Stomach (tissue), 9 donors: ENCODE measurements around the gene CYSLTR2. TPM values are rescaled to one million over a fixed set of nuclear protein-coding genes. Genes with fewer than 3 reads are reported as not detected.

Experiments
- DNase-seq, 2 donors: peaks; one replicate each; pipeline versions ENCODE4 v3.0.0 to v3.0.0-alpha.2; 2013 to 2019
- H3K27ac ChIP-seq, 5 donors: fragments of 200-600 bp in 4 of 5; sonication (generic) in 4 of 5; one replicate each; pipeline ENCODE4 v1.5.1; 2013 to 2019; ENCODE audit warnings: mild to moderate bottlenecking in 1 of 5, moderate library complexity in 1 of 5
- H3K27me3 ChIP-seq, 3 donors: fragments of 200-600 bp; sonication (generic); one replicate each; pipeline ENCODE4 v1.5.1; 2017 to 2019; ENCODE audit warnings: mixed run types in 1 of 3
- H3K36me3 ChIP-seq, 4 donors: fragments of 200-600 bp; sonication (generic); 1 replicate in 3 of 4; 2 replicates in 1 of 4; pipeline ENCODE4 v1.5.1; 2016 to 2019
- H3K4me1 ChIP-seq, 4 donors: fragments of 200-600 bp; sonication (generic); one replicate each; pipeline ENCODE4 v1.5.1; 2016 to 2019
- H3K4me3 ChIP-seq, 4 donors: fragments of 200-600 bp; sonication (generic) in 3 of 4; one replicate each; pipeline ENCODE4 v1.5.1; 2016 to 2019; ENCODE audit warnings: mild to moderate bottlenecking in 1 of 4
- H3K9me3 ChIP-seq, 4 donors: fragments of 200-600 bp; sonication (generic); one replicate each; pipeline ENCODE4 v1.5.1; 2016 to 2019
- EP300 ChIP-seq: sonication (generic); formaldehyde crosslinking; IDR thresholded peaks from one replicate; pipeline ENCODE4 v1.6.1; 2017; ENCODE audit warnings: antibody characterized with exemption
- POLR2A ChIP-seq, 4 donors: fragments of 450-650 bp; IDR thresholded peaks; one replicate each; pipeline ENCODE4 v1.6.1; 2016; ENCODE audit warnings: antibody characterized with exemption in 4 of 4, control low read depth in 2 of 4, mild to moderate bottlenecking in 1 of 4, moderate library complexity in 1 of 4
- POLR2AphosphoS5 ChIP-seq, 3 donors: sonication (generic); formaldehyde crosslinking; IDR thresholded peaks; one replicate each; pipeline ENCODE4 v1.6.1; 2016; ENCODE audit warnings: antibody characterized with exemption in 3 of 3
- WGBS, 5 donors: extraction: QIAGEN DNeasy Blood & Tissue Kit in 3 of 5; methylation state at CpG; one replicate each; pipeline versions ENCODE4 v1.1.5 to v1.1.7; 2013 to 2018; 5-methylcytosine and 5-hydroxymethylcytosine counted together
- intact Hi-C: fragments of 100-400 bp; cut with DNase I; formaldehyde crosslinking; loops from one replicate; pipeline ENCODE4 v1.15.1; 2023; ENCODE audit warnings: low total_unique reads
- polyA plus RNA-seq, 3 donors: library from polyadenylated mRNA; stranded (reverse); fragments of 200-250 nt; gene quantifications; one replicate each; pipeline ENCODE4 v1.2.3, GENCODE V29; 2013
- total RNA-seq, 5 donors: library from RNA; depleted of rRNA; stranded (reverse); fragments of >200 nt; gene quantifications; one replicate each; pipeline versions ENCODE4 v1.1.0 to v1.2.3, GENCODE V29; 2014 to 2016
- TF ChIP-seq, protein P1 (sequence below), 7 experiments: fragments of 450-650 bp in 4 of 7; fragments of 200-600 bp in 3 of 7; sonication (generic) in 3 of 7; IDR thresholded peaks; one replicate each; pipeline ENCODE4 v1.5.1; 2016 to 2019; ENCODE audit warnings: antibody characterized with exemption in 7 of 7, control low read depth in 2 of 7, mild to moderate bottlenecking in 1 of 7
- donor health status: healthy with polysubstance abuse.
- donor health status: Bipolar disorder and iron deficiency.
- donor health status: healthy.

CYSLTR2 gene
- total and polyA plus RNA-seq, 8 donors, result 0.61 to 1.3 TPM; not detected in 6

DNA sequence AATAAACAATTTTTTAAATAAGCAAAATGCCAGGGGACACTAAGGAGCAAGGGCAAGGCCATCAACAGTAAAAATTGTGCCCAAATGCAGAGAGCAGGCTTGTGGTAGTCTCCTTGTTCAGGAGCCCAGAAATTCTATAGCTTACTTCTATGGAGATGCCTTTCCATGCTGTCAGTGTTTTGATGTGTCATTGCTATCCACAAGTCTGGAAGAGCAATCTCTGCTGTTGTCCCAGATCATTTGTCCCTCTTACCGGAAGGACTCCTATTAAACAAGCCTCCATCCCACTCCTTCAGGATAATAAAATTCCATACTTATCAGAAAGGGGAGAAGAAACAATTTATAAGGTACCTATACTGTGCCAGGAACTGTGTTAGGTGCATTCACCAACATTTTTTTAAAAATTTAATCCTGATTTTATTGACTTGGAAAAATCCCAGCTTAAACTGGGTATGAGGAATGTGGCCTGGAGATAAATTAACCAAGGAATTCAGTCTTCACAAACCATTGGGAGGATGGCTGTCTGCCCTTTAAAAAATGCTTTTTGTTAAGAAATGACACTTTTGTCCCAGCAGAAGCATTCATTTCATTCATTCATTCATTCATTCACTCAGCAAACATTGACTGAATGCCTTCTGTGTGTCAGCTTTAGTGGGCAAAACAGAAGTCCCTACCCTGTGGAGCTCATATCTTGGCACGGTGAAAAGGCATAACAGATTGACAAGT lies 26.8 kb upstream of the CYSLTR2 start:
- Histone ChIP-seq H3K4me1 (peaks cover 6 to 33% (median 26%) of the 10 kb centered on the region in 4 donors), H3K36me3 (no peaks in the 10 kb centered on the region), H3K9me3 (peaks cover 0 to 3% (median 2%) of the 10 kb centered on the region in 4 donors), H3K27me3 (no peaks in the 10 kb centered on the region), H3K27ac (no peak overlapping the region), H3K4me3 (no peak overlapping the region)
- intact Hi-C loops, result no loop called here
- no peak for DNase-seq
- 71 to 84% (median 75%) methylated on average over 2 of the region's 2 CpGs for WGBS, 5 donors
- no peak for TF ChIP-seq EP300
- TF ChIP-seq POLR2AphosphoS5 (IDR thresholded peaks at IDR 0.05), result no peak
- TF ChIP-seq POLR2A (IDR thresholded peaks at IDR 0.05), result no peak
- TF ChIP-seq, protein P1, sequence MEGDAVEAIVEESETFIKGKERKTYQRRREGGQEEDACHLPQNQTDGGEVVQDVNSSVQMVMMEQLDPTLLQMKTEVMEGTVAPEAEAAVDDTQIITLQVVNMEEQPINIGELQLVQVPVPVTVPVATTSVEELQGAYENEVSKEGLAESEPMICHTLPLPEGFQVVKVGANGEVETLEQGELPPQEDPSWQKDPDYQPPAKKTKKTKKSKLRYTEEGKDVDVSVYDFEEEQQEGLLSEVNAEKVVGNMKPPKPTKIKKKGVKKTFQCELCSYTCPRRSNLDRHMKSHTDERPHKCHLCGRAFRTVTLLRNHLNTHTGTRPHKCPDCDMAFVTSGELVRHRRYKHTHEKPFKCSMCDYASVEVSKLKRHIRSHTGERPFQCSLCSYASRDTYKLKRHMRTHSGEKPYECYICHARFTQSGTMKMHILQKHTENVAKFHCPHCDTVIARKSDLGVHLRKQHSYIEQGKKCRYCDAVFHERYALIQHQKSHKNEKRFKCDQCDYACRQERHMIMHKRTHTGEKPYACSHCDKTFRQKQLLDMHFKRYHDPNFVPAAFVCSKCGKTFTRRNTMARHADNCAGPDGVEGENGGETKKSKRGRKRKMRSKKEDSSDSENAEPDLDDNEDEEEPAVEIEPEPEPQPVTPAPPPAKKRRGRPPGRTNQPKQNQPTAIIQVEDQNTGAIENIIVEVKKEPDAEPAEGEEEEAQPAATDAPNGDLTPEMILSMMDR (IDR thresholded peaks at IDR 0.05), result no peak

DNA sequence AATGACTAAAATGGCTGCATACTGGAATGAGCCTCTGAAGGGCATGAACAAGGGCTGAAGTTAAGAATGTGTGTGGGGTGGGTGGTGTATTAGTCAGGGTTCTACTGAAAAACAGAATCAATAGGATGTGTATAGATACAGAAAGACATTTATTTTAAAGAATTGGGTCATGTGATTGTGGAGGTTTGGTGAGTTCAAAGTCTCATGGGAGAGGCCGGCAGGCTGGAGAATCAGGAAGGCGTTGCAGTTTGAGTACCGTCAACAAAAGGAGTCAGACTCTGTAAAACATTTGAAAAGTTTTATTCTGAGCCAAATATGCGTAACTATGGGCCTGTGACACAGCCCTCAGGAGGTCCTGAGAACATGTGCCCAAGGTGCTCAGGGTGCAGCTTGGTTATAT lies 24.5 kb upstream of the CYSLTR2 start:
- Histone ChIP-seq H3K4me1 (peaks cover 6 to 38% (median 26%) of the 10 kb centered on the region in 4 donors), H3K27ac (peak overlapping the region in 4 of 5 donors; percentile 7 to 58 (median 47)), H3K4me3 (no peak overlapping the region), H3K9me3 (peaks cover 0 to 4% (median 0%) of the 10 kb centered on the region in 4 donors), H3K27me3 (no peaks in the 10 kb centered on the region), H3K36me3 (no peaks in the 10 kb centered on the region)
- 28 to 72% (median 61%) methylated on average over 4 of the region's 4 CpGs for WGBS, 5 donors
- TF ChIP-seq POLR2A (IDR thresholded peaks at IDR 0.05) (no peak), EP300 (no peak), POLR2AphosphoS5 (IDR thresholded peaks at IDR 0.05) (no peak)
- TF ChIP-seq, protein P1 (IDR thresholded peaks at IDR 0.05), result no peak
- peak; percentile 30 to 72 for DNase-seq
- intact Hi-C loops, result no loop called here

DNA sequence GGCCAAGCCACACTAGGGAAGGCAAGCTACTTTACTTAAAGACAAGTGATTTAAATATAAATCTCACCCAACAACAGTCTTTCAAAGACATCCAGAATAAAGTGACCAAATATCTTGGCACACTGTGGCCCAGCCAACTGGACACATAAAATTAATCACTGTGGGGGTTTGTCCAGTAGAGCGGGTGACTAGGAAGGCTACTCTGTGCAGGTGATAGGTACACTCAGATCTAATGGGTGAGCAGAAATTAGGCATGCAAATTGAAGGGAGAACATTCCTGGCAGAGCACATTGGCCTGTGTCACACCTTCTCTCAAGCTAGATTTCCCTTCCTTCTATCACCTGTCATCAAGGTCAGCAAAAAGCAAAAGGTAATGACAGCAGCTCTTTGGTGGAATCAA lies 23.4 kb upstream of the CYSLTR2 start:
- Histone ChIP-seq H3K36me3 (no peaks in the 10 kb centered on the region), H3K27ac (no peak overlapping the region), H3K4me1 (peaks cover 3 to 38% (median 22%) of the 10 kb centered on the region in 4 donors), H3K9me3 (peaks cover 0 to 14% (median 7%) of the 10 kb centered on the region in 4 donors), H3K4me3 (no peak overlapping the region), H3K27me3 (no peaks in the 10 kb centered on the region)
- DNase-seq, result no peak
- WGBS, 5 donors, result 82 to 100% (median 92%) methylated on average over 1 of the region's 1 CpG
- TF ChIP-seq POLR2A (IDR thresholded peaks at IDR 0.05) (no peak), EP300 (no peak), POLR2AphosphoS5 (IDR thresholded peaks at IDR 0.05) (no peak)
- TF ChIP-seq, protein P1 (IDR thresholded peaks at IDR 0.05), result no peak
- intact Hi-C loops, result no loop called here

DNA sequence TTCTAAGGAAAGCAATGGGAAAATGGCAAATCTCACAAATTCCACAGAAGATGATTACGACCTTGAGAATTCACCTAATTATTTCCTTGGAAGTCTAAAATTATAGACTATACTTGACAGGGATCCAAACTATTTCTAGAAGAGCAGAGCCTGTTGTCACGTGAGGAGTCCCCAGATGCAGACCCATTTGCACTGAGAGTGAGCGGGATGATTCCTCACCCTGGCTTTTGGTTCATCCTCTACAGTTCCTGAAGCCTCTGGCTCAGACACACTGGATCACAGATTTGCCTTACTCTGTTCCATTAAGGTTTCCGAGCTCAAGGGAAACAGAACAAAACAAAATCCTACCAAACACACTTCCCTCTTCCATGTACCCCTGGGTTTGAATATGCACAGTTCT lies 23.0 kb upstream of the CYSLTR2 start:
- peaks cover 0 to 17% (median 8%) of the 10 kb centered on the region in 4 donors for H3K9me3 ChIP-seq
- peak overlapping the region in 1 of 5 donors; percentile 6 for H3K27ac ChIP-seq
- no peak for DNase-seq
- intact Hi-C loops, result no loop called here
- H3K4me3 ChIP-seq, result no peak overlapping the region
- H3K27me3 ChIP-seq, result no peaks in the 10 kb centered on the region
- no peaks in the 10 kb centered on the region for H3K36me3 ChIP-seq
- 74 to 90% (median 87%) methylated on average over 4 of the region's 4 CpGs for WGBS, 5 donors
- TF ChIP-seq EP300 (no peak), POLR2A (IDR thresholded peaks at IDR 0.05) (no peak)
- TF ChIP-seq, protein P1 (IDR thresholded peaks at IDR 0.05), result no peak
- H3K4me1 ChIP-seq, result peaks cover 0 to 38% (median 17%) of the 10 kb centered on the region in 4 donors
